NCI-H146 treated with DMSO at 0.1 percent for 48 hours (cell line): ENCODE data around the gene HERPUD2.
A peak's percentile ranks its signal among the peaks of the same experiment; 100 is the strongest.
"Not testable (repeated sequence)": the region's sequence is repeated elsewhere in the genome, so short reads cannot be mapped to it uniquely, and the experiment has no call there.

Experiments used
- DNase-seq: peaks from one replicate; lab custom pipeline; 2025; ENCODE audit not compliant: unreplicated experiment; lab: John Stamatoyannopoulos, UW

Gene HERPUD2

DNA sequence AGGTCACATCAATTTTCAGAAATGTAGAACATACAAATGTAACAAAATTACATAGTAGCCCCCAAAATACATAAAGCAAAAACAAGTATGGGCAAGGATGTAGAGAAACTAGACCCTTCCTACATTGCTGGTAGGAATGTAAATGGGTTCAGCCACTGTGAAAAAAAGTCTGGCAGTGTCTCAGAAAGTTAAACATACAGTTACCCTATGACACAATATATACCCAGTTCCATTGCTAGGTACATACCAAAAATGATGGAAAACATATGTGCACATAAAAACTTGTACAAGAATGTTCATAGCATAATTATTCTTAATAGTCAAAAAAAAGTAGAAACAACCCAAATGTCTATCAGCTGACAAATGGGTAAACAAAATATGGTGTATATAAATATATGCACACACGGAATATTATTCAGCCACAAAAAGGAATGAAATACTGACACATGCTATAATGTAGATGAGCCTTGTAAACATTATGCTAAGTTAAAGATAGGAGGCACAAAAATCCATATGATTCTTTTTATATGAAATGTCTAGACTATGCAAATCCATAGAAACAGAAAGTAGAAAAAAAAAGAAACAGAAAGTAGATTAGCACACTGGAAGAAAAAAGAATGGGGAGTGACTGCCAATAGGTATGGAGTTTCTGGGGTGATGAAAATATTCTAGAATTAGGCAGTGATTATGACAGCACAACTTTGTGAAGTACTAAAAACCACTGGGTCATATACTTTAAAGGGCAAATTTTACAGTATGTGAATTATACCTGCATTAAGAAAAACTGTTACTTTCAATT is 13.5 kb downstream of the HERPUD2 start:
- DNase-seq, result no peak

DNA sequence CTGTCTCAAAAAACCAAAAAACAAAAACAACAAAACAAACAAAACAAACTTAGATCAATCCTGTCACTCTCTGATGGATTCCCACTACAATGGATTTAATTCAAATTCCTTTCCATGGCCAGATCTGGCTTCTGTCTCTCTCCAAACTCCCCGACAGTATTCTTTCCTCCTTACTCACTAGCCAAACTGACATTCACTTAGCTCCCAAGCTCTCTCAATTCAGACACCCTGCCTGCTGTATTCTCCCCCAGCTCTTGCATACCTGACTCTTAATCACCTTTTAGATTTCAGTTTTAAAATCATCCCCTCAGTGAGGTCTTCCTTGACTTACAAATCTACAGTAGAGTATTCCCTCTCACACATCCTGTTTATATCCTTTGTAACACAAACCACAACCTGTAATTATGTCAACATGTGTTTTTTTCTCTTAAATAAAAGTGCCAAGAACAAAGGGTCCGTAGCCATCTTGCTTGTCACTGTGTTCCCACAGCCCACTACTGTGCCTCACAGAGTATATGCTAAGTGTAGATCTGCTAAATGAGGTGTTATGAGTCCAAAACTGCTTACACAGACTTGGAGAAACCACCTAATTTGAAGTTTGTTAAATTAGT is 14.4 kb downstream of the HERPUD2 start:
- DNase-seq, result no peak

DNA sequence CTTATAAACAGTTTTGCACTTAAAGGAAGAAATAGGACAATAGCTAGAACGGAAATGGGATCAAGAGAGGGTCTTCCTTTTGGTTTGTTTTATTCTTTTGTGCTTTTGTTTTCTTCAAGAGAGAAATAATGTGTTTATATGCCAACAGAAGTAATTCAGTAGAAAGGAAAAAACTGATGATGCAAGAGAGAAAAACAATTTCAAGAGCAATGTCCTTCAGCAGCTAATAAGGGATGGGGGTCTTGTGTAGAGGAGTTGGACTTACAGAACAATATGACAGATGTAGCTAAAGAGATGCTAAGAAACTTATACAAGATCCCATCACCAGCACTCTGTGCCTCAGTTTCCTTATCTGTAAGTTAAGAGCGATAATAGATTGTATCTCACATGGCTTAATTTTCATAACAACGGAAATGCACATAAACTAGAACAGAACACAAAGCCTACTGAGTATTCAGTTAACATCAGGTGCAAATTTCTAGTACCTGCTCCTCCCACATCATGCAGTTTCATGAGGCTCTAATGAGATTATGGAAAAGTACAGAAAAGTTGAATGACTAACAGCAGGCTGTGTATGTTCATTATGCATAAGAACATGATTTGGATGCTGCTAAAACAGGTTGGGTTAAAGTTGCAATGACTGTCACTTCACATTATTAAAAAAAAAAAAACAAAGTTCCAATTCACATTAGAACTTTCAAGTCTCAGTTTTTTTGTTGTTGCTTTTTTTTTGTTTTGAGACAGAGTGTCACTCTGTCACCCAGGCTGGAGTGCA is 17.2 kb downstream of the HERPUD2 start:
- DNase-seq, result no peak

DNA sequence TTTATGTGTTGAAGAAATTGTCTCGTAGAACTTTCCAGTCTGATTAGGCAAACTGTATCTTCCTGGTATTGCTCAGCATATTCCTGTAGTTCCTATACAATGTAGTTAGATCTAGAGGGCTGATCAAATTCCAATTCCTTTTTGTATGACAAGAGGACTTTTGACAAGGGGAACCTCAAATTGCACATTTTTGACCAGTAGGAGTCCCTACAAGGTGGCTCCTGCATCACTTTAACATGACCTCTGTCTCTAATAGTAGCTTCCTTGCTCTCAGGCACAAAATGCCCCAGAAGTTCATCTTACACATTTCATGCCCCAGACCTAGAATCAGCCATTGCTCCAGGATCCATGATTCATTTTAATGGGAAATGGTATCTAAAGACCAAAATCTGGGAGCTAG is 18.7 kb downstream of the HERPUD2 start:
- no peak for DNase-seq

DNA sequence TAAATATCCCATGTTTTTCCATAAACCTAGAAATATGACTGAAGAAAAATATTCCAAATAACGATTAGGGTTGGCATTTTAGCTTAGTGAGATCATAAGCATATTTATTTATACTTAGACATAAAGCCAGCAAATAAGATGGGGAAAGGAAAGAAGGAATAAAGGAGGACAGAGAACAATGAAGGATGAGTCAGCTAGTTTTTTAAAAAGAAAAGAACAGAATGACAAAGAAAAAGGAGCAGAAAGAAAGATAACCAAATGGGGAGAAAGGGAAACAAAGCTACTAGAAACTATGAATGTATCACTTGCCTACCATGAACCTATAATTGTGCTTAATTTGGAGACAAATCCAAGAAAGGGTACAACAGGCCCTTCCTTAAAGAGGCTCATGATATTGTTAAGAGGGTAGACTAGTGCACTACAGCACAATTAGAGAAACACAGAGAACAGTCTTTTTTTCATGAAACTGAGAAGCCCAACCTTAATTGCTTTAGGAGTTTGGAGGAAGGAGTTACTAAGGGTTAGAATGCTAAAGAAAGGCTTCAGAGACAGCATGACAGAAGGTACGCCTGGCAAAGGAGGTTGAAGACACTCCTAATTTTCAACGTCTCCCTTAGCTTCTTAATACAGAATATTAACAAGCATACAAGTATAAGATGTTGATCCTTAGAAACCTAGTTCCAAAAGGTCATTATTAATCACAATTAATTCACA is 23.9 kb downstream of the HERPUD2 start:
- no peak for DNase-seq

DNA sequence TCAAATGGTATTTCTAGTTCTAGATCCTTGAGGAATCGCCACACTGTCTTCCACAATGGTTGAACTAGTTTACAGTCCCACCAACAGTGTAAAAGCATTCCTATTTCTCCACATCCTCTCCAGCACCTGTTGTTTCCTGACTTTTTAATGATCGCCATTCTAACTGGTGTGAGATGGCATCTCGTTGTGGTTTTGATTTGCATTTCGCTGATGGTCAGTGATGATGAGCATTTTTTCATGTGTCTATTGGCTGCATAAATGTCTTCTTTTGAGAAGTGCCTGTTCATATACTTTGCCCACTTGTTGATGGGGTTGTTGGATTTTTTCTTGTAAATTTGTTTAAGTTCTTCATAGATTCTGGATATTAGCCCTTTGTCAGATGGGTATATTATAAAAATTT is 34.5 kb downstream of the HERPUD2 start:
- DNase-seq, result not testable (repeated sequence)

DNA sequence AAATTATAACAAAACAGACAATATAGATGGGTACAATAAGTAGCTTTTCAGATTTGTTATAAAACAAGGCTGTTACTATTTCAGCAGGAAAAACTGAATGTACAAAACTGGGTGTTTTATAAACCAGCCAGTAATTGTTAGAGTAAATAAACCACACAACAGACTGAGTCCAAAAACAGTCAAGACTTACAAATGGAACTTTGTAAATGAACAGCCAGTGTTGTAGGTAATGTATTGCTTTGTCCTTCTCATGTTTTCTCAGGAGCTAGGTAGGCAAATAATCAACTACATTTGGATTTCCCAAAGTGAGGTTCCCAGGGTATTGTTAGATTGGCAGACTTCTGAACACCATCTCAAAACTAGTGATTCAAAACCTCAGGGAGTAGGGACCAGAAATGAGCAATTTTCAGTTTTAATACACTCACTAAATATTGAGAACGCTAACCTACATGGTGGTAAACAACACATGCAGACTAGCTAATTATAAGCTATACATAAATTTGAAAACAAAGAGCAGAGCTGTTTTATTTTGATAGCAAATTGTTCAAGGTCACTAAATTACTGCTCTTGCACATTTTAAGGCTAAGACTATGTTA is 36.2 kb downstream of the HERPUD2 start:
- no peak for DNase-seq

DNA sequence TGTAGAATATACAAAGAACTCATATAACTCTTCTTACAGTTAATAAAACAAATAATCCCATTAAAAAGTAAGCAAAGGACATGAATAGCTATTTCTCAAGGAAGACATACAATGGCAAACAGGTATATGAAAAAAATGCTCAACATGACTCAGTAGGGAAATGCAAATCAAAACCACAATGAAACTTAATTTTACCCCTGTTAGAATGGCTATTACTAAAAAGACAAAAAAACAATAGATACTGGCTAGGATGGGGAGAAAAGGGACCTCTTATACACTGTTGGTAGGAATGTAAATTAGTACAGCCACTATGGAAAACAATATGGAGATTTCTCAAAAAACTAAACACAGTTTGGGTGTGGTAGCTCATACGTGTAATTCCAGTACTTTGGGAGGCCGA is 37.8 kb downstream of the HERPUD2 start:
- no peak for DNase-seq

DNA sequence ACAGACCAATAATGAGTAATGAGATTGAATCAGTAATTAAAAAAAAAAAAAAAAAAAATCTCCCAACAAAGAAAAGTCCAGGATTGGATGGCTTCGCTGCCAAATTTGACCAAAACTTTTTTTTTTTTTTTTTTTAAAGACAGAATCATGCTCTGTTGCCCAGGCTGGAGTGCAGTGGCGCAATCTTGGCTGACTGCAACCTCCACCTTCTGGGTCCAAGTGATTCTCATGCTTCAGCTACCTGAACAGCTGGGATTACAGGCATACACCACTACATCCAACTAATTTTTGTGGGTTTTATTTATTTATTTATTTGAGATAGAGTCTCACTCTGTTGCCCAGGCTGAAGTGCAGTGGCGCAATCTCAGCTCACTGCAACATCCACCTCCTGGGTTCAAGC is 40.4 kb downstream of the HERPUD2 start:
- DNase-seq, result not testable (repeated sequence)

DNA sequence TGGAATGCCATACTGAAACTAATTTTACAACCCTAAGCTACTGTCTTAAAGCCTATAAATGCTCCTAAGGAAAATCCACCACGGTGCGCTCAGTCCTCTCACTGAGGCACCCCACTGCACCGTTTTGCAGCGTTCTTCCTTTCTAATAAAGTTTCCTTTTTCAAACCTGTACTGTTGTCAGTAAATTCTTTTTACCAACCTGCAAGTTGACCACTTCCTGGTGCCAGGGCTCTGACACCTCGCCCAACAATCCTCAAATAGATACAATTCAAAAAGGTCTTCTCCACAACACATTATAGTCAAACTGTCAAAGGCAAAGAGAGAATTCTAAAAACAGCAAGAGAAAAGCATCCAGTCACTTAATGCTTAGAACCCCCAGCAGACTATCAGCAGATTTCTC is 42.8 kb downstream of the HERPUD2 start:
- no peak for DNase-seq

DNA sequence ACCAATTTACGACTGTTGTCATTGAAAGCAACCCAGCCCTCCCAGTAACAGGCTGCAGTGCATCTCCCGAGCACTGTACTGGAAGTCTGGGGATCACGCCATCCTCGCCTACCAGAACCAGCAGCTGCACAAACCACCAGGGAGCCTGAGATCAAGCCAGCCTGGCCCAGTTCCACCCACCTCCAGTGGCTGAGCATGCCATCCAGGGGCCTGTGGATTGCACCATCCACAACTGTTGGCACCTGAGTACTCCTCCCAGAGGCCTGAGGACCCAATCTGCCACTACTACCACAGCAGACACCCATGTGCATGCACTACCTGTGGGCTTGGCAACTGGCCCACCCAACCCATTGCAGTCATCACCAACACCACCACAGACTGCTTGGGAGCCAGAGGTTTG is 44.2 kb downstream of the HERPUD2 start:
- DNase-seq, result no peak

DNA sequence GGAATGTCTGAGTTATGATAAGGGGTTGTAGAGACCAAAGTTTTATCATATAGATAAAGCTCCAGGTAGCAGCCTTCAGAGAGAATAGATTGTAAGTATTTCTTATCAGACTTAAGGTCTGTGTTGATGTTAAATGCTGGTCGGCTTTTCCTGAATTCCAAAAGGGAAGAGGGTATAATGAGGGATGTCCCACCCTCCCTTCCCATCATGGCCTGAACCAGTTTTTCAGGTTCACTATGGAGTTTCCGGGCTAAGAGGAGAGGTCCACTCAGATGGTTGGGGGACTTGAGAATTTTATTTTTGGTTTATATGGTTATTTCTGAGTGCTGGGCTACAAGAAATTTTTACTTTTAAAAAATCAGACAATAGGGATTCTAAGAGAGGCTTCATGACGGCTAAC is 45.2 kb downstream of the HERPUD2 start:
- no peak for DNase-seq

DNA sequence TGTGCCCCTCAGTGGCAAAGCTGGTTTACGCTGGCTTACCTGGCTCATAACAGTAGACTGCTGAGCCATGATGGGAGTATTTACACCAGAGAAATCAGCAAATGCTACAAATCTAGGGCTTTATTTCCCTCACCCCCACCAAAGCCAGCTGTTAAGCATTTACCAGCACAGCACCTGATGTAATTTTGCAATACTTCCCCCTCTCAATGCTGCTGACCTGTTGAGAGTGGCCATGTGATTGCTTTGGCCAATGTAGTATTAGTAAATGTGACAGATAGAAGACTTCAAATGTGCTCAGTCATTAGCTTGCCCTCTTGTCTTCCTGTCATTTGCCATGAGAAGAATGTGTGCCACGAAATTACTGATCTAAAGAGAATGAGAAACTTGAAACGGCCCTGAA is 46.6 kb downstream of the HERPUD2 start:
- DNase-seq, result no peak

DNA sequence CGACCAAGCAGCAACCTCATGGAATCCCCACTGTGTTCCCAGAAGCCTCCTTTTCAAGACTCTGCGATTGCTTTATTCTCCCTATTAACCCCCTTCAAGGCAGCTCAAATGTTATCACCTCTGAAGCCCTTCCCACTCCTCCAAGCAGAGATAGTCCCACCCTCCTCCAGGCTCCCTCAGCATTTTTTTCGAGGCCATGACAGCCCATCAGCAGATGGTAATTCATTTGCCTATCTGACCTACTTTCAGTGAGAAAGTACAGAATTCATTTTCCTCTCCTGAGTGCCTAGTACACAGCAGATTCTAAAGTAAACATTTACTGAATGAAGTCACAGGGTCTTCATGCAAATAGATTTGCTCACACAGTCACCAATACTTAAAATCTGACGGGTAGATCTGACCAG is 47.8 kb downstream of the HERPUD2 start:
- DNase-seq, result peak; percentile 14

DNA sequence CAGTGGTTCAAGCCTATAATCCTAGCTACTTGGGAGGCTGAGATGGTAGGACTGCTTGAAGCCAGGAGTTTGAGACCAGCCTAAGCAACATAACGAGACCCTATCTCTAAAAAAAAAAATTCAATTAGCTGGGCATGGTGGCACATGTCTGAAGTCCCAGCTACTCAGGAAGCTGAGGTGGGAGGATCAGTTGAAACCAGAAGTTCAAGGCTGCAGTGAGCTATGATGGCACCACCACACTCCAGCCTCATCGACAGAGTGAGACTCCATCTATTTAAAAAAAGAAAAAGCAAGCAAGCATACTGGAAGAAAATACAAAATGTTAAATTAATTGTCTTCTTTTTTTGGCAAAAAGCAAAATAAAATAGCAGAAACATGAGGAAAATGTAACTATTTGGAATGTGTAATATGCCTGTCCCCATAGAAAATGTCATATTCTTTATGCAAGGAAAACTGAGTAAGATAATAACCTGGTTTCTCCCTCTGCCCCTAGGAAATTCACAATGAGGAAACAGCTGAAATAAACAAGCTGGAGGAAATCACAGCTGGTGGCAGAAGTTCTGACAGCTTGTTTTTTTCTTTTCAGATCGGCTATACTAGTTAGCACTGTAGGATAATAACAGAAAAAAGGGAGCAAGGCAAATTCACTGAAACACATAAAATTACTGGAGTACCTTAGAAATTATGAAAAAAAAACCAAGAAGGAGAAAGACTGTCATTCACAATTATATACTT is 48.5 kb downstream of the HERPUD2 start:
- no peak for DNase-seq

DNA sequence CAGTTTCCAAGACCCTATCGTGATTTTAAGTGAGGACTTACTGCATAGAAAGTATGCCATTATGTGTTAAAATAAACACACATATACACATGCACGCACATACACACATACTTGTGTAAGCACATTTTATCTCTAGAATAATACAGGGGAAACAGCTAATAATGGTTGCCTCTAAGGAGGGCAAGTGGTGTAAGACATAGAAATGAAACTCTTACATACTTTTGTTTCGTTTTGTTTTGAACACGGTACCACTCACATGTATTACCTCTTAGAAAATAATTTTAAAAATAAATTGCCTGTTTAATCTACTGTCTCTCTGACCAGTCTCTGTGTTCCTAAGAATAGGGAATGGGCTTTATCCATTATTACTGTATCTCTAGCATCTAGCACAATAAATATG is 49.2 kb downstream of the HERPUD2 start:
- DNase-seq, result no peak

DNA sequence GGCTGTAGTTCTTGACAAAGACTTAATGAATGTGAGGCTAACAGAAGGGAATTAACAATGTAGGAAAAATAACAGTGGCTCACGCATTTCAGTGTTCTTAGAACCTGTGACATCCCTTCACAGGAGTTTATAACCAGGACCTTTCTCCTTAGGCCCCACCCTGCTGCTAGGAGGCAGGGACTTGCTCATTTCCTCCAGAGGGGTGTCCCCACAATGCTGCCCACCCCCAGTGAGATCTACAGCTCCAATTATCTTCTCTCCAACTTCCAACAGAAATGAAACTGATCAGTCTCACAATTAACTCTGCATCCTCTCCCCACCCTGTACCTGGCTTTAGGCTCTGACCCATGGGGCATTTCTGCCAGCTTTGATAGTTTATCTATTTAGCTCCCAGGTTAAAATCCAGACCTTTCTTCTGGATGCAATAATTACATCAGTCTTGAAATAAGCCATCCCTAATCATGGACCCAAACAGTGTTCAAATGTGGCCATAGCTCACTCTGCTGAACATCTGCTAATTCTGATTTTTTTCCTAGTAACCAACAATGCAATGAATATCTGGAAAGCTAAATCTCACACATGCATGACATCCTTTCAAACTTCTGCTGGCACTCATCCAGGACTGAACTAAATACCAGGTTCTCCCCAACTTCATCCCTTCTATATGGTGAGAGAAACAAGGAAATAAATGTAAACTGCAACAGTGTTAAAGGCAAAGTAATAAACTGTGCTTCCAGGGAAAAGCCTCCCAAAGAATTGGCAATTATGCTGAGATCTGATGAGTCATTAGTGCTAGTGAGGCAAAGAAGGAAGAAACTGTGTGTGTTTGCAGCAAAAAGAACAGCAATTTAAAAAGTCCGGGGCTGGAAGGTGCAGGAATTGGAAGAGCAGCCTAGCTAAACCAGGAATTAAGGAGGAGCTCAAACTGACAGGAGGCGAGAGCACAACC is 64.6 kb downstream of the HERPUD2 start:
- DNase-seq, result no peak

DNA sequence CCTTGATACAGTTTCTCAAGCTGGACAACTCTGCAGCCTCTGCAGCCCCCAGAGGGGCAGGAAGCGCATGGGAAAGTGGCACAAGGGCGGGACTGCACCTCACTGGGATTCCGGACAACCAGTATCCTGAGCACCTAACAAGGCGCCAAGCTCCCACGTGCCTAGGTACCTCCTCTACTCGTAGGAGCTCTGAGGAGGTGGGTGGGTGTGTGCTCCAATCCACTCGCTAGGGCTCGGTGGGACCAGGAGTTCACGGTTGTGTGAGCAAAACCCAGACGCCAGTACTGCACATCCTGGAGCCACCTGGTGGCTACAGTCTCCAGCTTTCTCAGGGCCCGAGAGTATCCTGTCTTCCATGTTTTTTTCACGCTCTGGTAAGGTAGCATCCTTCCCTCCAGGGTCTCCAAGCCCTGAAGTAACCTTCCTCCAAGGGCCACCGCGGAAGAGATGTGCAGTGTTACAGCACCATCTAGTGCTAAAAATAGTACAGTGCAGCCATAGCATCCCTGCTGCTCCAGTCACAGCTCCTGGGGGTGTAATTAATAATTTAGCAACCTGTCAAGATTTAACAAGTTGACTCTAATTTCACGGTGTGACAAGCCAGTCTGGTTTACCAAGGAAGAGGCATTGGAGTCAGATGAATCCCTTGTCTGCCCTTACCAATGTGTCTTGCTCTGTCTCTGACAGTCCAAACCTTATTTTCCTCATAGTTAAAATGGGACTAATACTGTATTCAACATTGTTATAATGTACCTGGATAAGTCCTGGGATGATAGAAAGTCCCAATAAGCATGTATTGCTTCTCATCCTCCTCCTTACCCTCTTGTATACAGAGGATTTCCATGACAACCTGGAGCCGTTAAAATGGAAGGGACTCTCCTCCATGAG is 70.4 kb downstream of the HERPUD2 start:
- DNase-seq, result peak; percentile 34
